Heart left ventricle (tissue), 16 donors: ENCODE data around the gene RAF1. TPM values are rescaled to one million over a fixed set of nuclear protein-coding genes. Genes with fewer than 3 reads are reported as not detected.
A peak's percentile ranks its signal among the peaks of the same experiment; 100 is the strongest.

Experiments used
- ATAC-seq, 4 donors: fragments of 200-7000 bp; cut with Tn5 transposase; one replicate each; pipeline ENCODE4 v1.9.1; 2020 to 2022; ENCODE audit warnings: moderate library complexity in 4 of 4, mild to moderate bottlenecking in 3 of 4, moderate number of reproducible peaks in 1 of 4
- DNase-seq, 5 donors: peaks; one replicate each; pipeline ENCODE4 v3.0.0-alpha.2; 2020
- H3K27ac ChIP-seq, 12 donors: fragments of 200-600 bp; sonication (generic) in 4 of 12; one replicate each; pipeline versions ENCODE4 v1.5.0 to v1.8.0; 2016 to 2022; ENCODE audit warnings: mild to moderate bottlenecking in 2 of 12
- H3K27me3 ChIP-seq, 9 donors: fragments of 200-600 bp; sonication (generic) in 2 of 9; one replicate each; pipeline versions ENCODE4 v1.5.1 to v1.8.0; 2016 to 2022; ENCODE audit warnings: mild to moderate bottlenecking in 3 of 9
- H3K36me3 ChIP-seq, 9 donors: fragments of 200-600 bp; sonication (generic) in 2 of 9; one replicate each; pipeline versions ENCODE4 v1.5.0 to v1.8.0; 2018 to 2022; ENCODE audit warnings: mild to moderate bottlenecking in 2 of 9
- H3K4me1 ChIP-seq, 12 donors: fragments of 200-600 bp; sonication (generic) in 4 of 12; one replicate each; pipeline versions ENCODE4 v1.5.0 to v1.8.0; 2016 to 2022; ENCODE audit warnings: mild to moderate bottlenecking in 3 of 12
- H3K4me3 ChIP-seq, 12 donors: fragments of 200-600 bp; sonication (generic) in 4 of 12; one replicate each; pipeline versions ENCODE4 v1.5.0 to v1.8.0; 2017 to 2022; ENCODE audit warnings: mild to moderate bottlenecking in 9 of 12, moderate library complexity in 4 of 12
- H3K9me3 ChIP-seq, 12 donors: fragments of 200-600 bp; sonication (generic) in 4 of 12; one replicate each; pipeline versions ENCODE4 v1.5.0 to v1.8.0; 2016 to 2022; ENCODE audit warnings: mild to moderate bottlenecking in 1 of 12
- CTCF ChIP-seq, 12 donors: fragments of 200-600 bp; sonication (generic) in 4 of 12; IDR thresholded peaks; one replicate each; pipeline versions ENCODE4 v1.5.0 to v1.8.0; 2018 to 2022; ENCODE audit warnings: antibody characterized with exemption in 12 of 12, mild to moderate bottlenecking in 5 of 12
- POLR2A ChIP-seq, 2 donors: fragments of 450-650 bp; IDR thresholded peaks; one replicate each; pipeline ENCODE4 v1.6.1; 2017; ENCODE audit warnings: antibody characterized with exemption in 2 of 2, mild to moderate bottlenecking in 2 of 2, moderate library complexity in 2 of 2
- WGBS, 4 donors: extraction: QIAGEN DNeasy Blood & Tissue Kit in 2 of 4; methylation state at CpG; one replicate each; pipeline versions ENCODE4 v1.1.5 to v1.1.7; 2013 to 2018; 5-methylcytosine and 5-hydroxymethylcytosine counted together
- intact Hi-C, 10 donors: fragments of 100-400 bp; cut with DNase I; formaldehyde crosslinking; loops; one replicate each; pipeline versions ENCODE4 v1.11.1 to v1.14.2; 2022
- polyA plus RNA-seq, 2 donors: library from polyadenylated mRNA; stranded (reverse); fragments of 200-250 nt; gene quantifications; one replicate each; pipeline ENCODE4 v1.2.3, GENCODE V29; 2013
- total RNA-seq, 9 donors: library from RNA; depleted of rRNA in 2 of 9; stranded (reverse); fragments of >200 nt in 2 of 9; fragmentation: NEBNext Ultra II Directional in 3 of 9; extraction: Animal tissue kit (Norgen Biotek cat#: 25700) in 3 of 9; gene quantifications; one replicate each; pipeline versions ENCODE4 v1.1.0 to v1.2.4, GENCODE V29; 2016 to 2023
- donor health status: ischemic (EF 13 %, LVEDD 7.1; RV severe dilation, severe dysfunction).
- donor health status: healthy with polysubstance abuse.
- donor health status: DM: no; HTN: yes; CAD: no.
- donor health status: DM: no; HTN: no; CAD: no.
- donor health status: ischemic (EF 25% LVEDD 6.9; RV normal size, moderate dysfunction).
- donor health status: ischemic (EF 25% LVEDD 5.7; RV mildly dilated, moderate dysfunction).
- donor health status: healthy.
- donor health status: DM: yes; HTN: yes; CAD: no.
- donor health status: ischemic (EF 35%, LVEDD 5.7; RV mildly dilated, moderate dysfunction).
- donor health status: nonischemic (EF 11% LVEDD 7.7; RV severe dilation, severe dysfunction).
- donor health status: DM: yes; HTN: yes; CAD: no.
- donor health status: PGD.
- donor health status: ischemic (EF 29% LVEDD 5.4; RV normal size, mild dysfunction).
- donor health status: nonischemic (EF 23%, LVEDD 6.1; RV moderate dilation, normal function).

RAF1 gene
- total and polyA plus RNA-seq, 11 donors, result 62.7 to 197 (median 135) TPM

GRCh38 chr3:12557473-12558100, 106.3 kb downstream of the RAF1 start:
- peaks cover 0 to 68% (median 53%) of the 10 kb centered on the region in 12 donors for H3K4me1 ChIP-seq
- peaks cover 0 to 14% (median 0%) of the 10 kb centered on the region in 9 donors for H3K27me3 ChIP-seq
- peak overlapping the region; percentile 91 to 99 (median 96) for H3K27ac ChIP-seq
- 1 to 2% (median 1%) methylated on average over 18 of the region's 18 CpGs for WGBS, 4 donors
- peak overlapping the region; percentile 66 to 96 (median 88) for H3K4me3 ChIP-seq
- ATAC-seq, result peak in 1 of 4 donors; percentile 20
- H3K9me3 ChIP-seq, result no peaks in the 10 kb centered on the region
- intact Hi-C loops, result loop anchor here in 6 of 10 donors (2.0 to 10.0 kb wide), 4 partner anchors 105 to 107 kb away; partner anchors contain the start of gene RAF1 (in 5 of the 6)
- DNase-seq, result no peak
- TF ChIP-seq POLR2A (IDR thresholded peaks at IDR 0.05), result no peak
- peak in 1 of 12 donors; percentile 6 for TF ChIP-seq CTCF (IDR thresholded peaks at IDR 0.05)
- H3K36me3 ChIP-seq, result no peaks in the 10 kb centered on the region

GRCh38 chr3:12556690-12557472, 107.0 kb downstream of the RAF1 start, which contains the start of gene MKRN2:
Gene MKRN2, plus strand, starts transcription at chr3:12557087. Its CDS starts 64 bp downstream, at chr3:12557151.
- peak in 2 of 12 donors; percentile 5 to 9 for TF ChIP-seq CTCF (IDR thresholded peaks at IDR 0.05)
- TF ChIP-seq POLR2A (IDR thresholded peaks at IDR 0.05), result peak; percentile 87 to 98
- Histone ChIP-seq H3K4me3 (peak within 1 kb of the TSS; percentile 66 to 96 (median 88)), H3K9me3 (no peaks in the 10 kb centered on the region), H3K27ac (peak within 1 kb of the TSS; percentile 91 to 99 (median 96)), H3K36me3 (no peaks in the 10 kb centered on the region), H3K4me1 (peaks cover 0 to 61% (median 46%) of the 10 kb centered on the region in 12 donors), H3K27me3 (peaks cover 0 to 17% (median 0%) of the 10 kb centered on the region in 9 donors)
- WGBS, 4 donors, result 0 to 1% (median 1%) methylated on average over 25 to 77 of the region's 77 CpGs
- intact Hi-C loops, result loop anchor here in 6 of 10 donors (2.0 to 10.0 kb wide), 4 partner anchors 105 to 108 kb away; partner anchors contain the start of gene RAF1 (in 5 of the 6)
- DNase-seq, result peak; percentile 88 to 95 (median 89)
- peak; percentile 74 to 98 (median 94) for ATAC-seq

- DNase-seq, result no peak
- Histone ChIP-seq H3K36me3 (no peaks in the 10 kb centered on the region), H3K4me1 (peaks cover 0 to 56% (median 44%) of the 10 kb centered on the region in 12 donors), H3K4me3 (peak overlapping the region; percentile 66 to 96 (median 88)), H3K9me3 (no peaks in the 10 kb centered on the region), H3K27ac (peak overlapping the region; percentile 5 to 99 (median 96)), H3K27me3 (peaks cover 0 to 17% (median 0%) of the 10 kb centered on the region in 9 donors)
- no peak for TF ChIP-seq POLR2A (IDR thresholded peaks at IDR 0.05)
- TF ChIP-seq CTCF (IDR thresholded peaks at IDR 0.05), result no peak
- peak; percentile 8 to 17 (median 16) for ATAC-seq
- whole genome bisulfite sequencing, 4 donors, result 1 to 3% (median 2%) methylated on average over 8 of the region's 8 CpGs
- intact Hi-C loops, result loop anchor here in 6 of 10 donors (2.0 to 10.0 kb wide), 4 partner anchors 106 to 108 kb away; partner anchors contain the start of gene RAF1 (in 5 of the 6)
Measured at GRCh38 chr3:12556314-12556689, 107.6 kb downstream of the RAF1 start.
